Progenitor cell of endocrine pancreas (in vitro differentiated cells): Measurements from ENCODE around the gene CELF4. TPM values are rescaled to one million over a fixed set of nuclear protein-coding genes. Genes with fewer than 3 reads are reported as not detected.

Experiments used
- DNase-seq: peaks from one replicate; pipeline ENCODE4 v3.0.0; 2021; ENCODE audit warnings: low spot score; ENCODE audit not compliant: unreplicated experiment
- H3K27ac Mint-ChIP-seq: 2 replicates; pipeline ENCODE4 v1.8.0; 2021; ENCODE audit warnings: mild to moderate bottlenecking, moderate library complexity, mixed read lengths
- H3K27me3 Mint-ChIP-seq: 2 replicates; pipeline ENCODE4 v1.8.0; 2021; ENCODE audit warnings: mixed read lengths
- H3K36me3 Mint-ChIP-seq: 2 replicates; pipeline ENCODE4 v1.8.0; 2022; ENCODE audit warnings: mixed read lengths; ENCODE audit not compliant: insufficient read depth
- H3K4me1 Mint-ChIP-seq: 2 replicates; pipeline ENCODE4 v1.8.0; 2021; ENCODE audit warnings: low read depth, mixed read lengths
- H3K4me3 Mint-ChIP-seq: 2 replicates; pipeline ENCODE4 v1.8.0; 2021; ENCODE audit warnings: low read depth, mild to moderate bottlenecking, moderate library complexity, mixed read lengths
- H3K9me3 Mint-ChIP-seq: 2 replicates; pipeline ENCODE4 v1.8.0; 2021; ENCODE audit warnings: low read depth, mixed read lengths
- CTCF ChIP-seq: fragments of 200-600 bp; sonication (generic); IDR thresholded peaks from one replicate; pipeline ENCODE4 v1.5.0; 2021; ENCODE audit warnings: antibody characterized with exemption, mild to moderate bottlenecking; ENCODE audit not compliant: unreplicated experiment
- total RNA-seq: library from RNA; stranded (reverse); gene quantifications from 2 replicates; pipeline ENCODE4 v1.2.1, GENCODE V29; 2021

The CELF4 gene
- total RNA-seq, 1 donor from 2014 or later, result 4.6 TPM

DNA sequence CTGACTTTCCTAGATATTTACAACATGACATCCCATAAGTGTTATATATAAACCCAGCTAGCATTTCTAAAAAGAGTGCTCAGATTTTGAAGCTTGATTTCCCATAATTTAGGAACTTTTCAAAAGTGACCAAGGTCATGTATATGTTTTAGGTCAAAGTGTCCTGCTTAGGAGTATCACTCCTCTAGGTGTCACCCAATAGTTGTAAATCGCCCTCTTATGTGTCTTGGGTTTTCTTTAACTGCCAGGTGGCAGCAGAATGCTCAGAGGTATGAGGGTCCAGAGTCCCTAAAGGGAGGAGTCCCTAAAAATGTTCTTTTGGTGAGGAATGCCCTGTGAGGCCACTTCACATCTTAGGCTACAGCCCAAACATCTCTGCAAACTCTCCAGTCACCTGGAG is 358.3 kb downstream of the CELF4 start:
- Mint-ChIP-seq H3K27ac (no peak overlapping the region), H3K4me3 (no peak overlapping the region), H3K36me3 (peaks cover 5% of the 10 kb centered on the region), H3K9me3 (peaks cover 3% of the 10 kb centered on the region), H3K4me1 (peaks cover 10% of the 10 kb centered on the region), H3K27me3 (no peaks in the 10 kb centered on the region)
- TF ChIP-seq CTCF, result no peak
- no peak for DNase-seq

- no peak for DNase-seq
- H3K27ac Mint-ChIP-seq, result no peak overlapping the region
- no peak overlapping the region for H3K4me3 Mint-ChIP-seq
- H3K4me1 Mint-ChIP-seq, result no peaks in the 10 kb centered on the region
- TF ChIP-seq CTCF, result no peak
- H3K36me3 Mint-ChIP-seq, result peaks cover 19% of the 10 kb centered on the region
- peaks cover 29% of the 10 kb centered on the region for H3K9me3 Mint-ChIP-seq
- H3K27me3 Mint-ChIP-seq, result no peaks in the 10 kb centered on the region
Observed at GRCh38 chr18:37199741-37200140, 365.9 kb downstream of the CELF4 start.
